GM04504 (cell line): Measurements from ENCODE around the gene PCDH19.
A peak's percentile ranks its signal among the peaks of the same experiment; 100 is the strongest.
"Not testable (repeated sequence)": the region's sequence is repeated elsewhere in the genome, so short reads cannot be mapped to it uniquely, and the experiment has no call there.

Experiments
- DNase-seq: peaks from one replicate; pipeline ENCODE4 v3.0.0-alpha.2; 2012; ENCODE audit warnings: low read depth

PCDH19 gene, protein sequence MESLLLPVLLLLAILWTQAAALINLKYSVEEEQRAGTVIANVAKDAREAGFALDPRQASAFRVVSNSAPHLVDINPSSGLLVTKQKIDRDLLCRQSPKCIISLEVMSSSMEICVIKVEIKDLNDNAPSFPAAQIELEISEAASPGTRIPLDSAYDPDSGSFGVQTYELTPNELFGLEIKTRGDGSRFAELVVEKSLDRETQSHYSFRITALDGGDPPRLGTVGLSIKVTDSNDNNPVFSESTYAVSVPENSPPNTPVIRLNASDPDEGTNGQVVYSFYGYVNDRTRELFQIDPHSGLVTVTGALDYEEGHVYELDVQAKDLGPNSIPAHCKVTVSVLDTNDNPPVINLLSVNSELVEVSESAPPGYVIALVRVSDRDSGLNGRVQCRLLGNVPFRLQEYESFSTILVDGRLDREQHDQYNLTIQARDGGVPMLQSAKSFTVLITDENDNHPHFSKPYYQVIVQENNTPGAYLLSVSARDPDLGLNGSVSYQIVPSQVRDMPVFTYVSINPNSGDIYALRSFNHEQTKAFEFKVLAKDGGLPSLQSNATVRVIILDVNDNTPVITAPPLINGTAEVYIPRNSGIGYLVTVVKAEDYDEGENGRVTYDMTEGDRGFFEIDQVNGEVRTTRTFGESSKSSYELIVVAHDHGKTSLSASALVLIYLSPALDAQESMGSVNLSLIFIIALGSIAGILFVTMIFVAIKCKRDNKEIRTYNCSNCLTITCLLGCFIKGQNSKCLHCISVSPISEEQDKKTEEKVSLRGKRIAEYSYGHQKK (N-terminal part only)

DNA sequence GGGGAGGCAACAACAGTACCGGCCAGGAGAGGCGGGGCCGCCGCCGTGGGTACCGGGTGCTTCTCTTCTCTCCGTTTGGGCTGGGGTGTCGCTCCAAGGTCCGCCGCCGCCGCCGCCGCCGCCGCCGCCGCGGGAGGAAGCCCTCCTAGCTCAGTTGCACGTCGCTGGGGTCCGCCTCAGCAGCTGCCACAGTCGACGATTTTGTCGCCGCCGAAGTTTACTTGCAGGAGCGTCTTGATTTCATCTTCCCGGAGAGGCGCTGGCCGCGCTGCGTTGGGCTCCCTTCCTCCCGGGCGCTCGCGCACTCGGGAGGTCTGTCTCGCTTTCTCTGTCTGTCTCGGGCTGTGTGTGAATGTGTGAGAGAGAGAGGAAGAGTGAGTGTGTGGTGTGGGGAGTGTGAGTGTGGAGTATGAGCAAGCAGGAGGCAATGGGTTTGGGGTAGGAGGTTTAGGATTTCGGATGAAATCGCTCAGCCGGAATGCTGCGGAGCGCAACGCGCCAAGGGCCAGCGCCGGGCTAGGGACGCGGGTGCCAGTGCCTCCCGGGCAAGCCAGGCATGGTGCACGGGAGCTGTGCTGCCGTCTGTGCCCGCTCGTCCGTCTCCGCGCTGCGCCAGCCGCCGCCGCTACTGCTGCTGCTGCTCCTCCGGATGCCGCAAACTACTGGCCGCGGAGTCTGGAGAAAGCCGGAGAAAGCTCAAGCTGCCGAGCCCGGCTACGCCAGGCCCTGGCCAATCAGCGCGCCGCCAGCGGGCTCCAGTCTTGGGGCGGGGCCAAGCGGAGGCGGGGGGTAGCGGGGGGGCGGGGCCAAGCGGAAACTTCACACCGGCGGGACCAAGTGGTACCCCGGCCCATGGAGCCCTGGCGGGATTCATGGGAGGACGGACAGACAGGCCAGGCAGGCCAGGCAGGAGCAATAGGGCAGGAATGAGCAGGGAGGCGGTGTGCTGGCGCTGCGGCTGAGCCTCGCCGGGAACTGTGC, at the start of gene PCDH19:
Gene PCDH19, minus strand, starts transcription at position 664 of the 981 bp plus-strand sequence. CDS start 1,676 bp downstream, outside the sequence.
- DNase-seq: peak; percentile 17

DNA sequence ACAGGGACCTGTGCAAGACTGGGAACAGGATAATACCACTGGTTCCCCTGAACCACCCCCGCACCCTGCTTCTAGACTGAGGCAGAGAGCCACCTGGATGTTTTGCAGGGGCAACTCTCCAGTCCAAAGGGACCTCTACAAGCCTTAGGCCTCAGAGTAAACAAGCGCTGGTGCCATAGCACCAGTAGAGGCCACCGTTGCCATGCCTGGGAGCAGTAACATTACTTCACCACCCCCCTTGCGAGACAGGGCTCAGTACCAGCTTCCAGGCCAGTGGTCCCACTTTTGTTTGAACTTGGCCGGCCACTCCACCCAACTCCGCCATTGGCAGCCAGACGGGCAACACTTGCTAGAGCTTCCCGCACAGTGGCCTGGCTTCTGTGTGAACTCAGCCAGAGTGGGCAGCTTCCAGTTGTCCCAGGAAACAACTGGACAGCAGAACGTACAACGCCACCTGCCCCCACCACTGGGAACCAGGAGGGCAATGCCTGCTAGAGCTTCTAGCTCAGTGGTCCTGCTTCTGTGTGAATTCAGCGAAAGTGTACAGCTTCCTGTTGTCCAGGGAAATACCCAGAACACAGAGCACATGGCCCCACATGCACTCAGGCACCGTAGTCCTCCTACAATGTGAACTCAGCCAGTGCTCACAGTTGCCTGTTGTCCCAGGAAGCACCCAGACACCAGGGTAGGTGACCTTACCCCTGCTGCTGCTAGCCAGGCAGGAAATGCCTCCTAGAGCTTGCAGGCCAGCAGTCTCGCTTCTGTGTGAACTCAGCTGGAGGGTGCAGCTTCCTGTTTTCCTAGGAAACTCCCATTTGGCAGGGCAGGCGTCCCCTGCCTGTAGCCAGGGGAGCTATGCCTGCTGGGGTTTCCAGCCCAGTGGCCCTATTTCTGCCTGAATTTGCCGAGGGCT, 39.9 kb upstream of the PCDH19 start:
- DNase-seq: no peak

DNA sequence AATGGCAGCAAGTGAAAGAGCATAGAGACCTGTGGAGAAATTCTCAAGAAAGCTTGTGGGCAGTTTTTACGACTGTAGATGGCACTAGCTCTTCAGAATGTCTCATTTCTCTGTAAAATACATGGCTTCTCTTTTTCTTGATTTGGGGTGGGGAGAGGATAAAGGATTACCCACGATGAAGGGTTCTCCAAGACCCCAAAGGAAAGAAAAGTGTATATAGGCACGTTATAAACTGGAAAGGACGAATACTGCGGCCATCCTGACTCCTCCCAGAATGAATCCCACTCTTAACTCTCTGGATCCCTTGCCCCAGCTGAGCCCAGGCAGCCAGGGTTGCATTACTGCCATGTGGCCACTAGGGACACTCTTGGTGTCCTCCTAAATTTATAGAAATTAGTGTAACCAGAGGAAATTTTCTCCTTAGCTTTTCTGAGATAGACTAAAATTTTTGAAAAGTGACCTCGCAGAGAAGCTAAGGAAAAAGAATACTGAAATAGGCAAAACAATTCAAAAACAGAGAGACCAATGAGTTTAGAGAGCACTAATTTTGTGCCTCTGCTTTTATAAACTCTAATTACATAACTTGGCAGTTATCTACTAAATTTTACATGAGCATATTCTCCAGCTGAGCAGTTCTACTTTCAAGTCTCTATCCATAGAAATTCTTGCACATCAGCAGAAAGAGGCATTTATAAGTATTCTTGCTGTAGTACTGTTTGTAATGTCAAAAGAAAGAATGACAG, 37.8 kb upstream of the PCDH19 start:
- DNase-seq: no peak

DNA sequence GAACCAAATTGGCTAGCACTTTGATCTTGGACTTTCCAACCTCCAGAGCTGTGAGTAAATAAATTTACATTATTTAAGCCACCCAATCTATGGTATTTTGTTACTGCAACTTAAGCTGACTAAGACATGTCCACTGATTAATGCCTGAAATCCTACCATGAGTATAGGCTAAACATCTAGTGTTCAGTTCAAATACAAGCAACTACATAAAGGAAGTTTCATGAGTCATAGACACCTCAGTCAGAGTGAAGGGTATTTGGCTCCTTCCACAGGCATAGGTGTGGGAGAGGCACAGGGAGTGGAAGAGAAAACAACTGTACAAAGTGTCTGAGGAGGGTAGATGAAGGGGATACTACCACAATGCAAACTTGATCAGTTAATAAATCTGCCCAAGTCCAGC, 35.5 kb upstream of the PCDH19 start:
- no peak for DNase-seq

DNA sequence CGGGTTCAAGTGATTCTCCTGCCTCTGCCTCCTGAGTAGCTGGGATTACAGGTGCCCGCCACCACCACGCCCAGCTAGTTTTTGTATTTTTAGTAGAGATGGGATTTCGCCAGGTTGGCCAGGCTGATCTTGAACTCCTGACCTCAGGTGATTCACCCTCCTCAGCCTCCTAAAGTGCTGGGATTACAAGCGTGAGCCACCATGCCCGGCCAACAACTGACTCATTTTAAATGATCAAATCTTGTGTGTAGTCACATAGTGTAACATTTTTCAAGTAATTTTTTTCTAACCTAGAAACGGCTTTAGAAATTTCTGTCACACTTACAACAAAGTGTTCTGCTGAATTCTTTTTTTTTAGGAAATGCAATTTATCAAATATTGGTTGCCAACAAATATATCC, 31.2 kb upstream of the PCDH19 start:
- DNase-seq: not testable (repeated sequence)

DNA sequence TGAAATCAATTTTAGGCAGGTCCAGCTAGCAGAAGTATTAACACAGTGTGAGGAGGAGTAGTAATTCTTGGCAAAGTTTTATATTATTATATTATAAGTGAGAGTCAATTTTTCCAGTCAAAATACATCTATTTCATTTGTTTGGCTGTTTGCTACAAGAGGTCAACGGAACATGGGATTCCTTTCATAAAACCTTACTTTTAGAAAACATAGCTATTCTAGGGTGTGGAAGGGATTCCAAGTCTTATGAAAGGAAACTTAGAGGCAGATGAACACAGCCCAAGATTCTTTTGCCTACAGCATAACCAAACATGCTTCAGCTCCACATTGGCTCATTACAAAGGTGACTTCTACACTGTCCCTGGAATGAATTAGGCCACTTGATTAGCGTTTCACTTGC, 29.9 kb upstream of the PCDH19 start:
- DNase-seq: no peak

DNA sequence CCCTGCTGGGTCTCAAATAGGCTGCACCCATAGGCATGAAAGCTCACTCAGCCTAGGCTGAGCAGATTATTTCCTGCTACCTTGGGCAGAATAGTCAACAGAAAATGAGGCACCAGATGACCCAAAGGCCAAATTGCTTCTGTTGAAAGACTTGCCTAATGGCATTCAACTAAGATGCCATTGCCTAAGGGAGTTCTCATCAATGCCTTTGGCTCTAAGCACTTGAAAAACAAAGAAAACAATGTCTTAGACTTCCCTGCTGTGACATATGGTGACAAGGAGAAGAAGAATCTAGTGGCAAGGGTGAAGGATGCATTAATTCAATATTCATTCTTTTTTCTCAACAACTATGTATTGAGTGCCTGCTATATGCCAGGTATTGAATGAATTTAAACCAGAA, 25.7 kb upstream of the PCDH19 start:
- no peak for DNase-seq

DNA sequence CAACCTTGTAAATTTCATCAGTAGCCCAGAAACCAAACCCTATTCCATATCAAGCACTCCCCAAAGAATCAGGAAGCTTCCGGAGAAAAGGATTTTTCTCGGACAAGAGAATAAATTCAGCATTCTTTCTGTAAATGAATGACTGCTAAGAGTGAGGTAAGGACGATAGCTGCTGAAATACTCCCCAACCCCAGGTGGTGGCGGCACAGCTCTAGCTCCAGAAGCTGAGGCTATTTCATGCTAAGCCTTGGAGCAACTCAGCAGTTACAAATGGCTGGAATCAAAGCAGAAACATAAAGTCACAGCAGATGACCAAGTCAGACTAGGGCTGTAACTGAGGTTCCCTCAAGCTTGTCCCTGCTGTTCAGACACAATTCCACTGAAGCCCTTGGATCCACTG, 13.9 kb upstream of the PCDH19 start:
- DNase-seq: no peak

DNA sequence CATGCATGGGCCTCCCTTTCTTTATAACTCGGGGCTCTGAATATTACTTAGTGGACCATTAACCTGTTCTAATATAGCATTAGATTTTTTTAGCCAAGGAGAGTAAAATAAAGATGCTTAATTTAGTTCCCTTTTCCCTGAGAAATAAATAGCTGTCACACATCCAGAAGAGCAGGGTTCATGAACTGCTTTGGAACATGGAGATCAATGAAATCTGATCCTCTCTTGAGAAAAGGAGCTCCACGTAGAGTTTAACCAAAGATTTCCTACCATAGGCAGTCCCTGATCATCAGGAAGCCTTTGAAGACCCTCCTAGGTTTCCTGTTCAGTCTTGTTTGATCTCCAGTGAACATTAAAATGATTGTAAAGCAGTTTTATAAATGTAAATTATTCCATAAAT, 8.5 kb upstream of the PCDH19 start:
- no peak for DNase-seq

DNA sequence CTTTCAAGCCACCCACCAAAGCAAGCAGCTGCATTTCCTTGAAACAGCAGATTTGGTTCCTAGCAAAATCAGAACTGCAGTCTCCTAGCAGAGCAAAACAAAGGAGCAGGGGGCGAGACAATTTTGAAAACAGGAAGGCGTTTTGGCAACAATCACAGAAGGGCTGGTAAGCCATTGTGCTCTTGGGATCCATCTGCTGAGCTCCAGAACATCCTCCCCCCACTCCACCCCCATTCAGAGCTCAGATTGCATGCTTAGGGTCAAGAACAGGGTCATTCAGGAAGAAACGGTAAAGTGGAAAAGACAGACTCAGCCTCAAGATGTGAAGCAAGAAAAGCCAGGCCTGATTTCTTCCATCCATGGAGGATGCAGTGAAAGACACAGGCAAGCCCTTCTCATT, 7.6 kb upstream of the PCDH19 start:
- no peak for DNase-seq

DNA sequence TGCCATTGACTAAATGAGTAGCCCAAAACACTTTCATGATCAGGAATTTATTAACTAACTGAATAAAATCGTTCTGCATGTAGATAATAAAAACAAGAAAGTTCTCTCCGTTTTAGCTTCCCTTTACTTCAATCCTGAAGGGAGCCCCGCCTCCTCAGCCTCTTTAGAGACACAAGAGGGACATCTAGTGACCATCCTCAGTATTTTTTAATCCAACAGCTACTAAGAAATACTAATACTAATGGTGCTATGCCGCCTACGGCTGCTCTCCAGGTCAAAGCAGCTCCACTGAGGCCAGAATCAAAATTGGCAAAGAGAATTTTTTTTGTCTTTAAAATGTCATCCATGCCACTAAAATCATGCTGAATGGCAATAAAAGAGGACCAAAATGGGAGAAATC, 3.2 kb upstream of the PCDH19 start:
- DNase-seq: peak; percentile 20

DNA sequence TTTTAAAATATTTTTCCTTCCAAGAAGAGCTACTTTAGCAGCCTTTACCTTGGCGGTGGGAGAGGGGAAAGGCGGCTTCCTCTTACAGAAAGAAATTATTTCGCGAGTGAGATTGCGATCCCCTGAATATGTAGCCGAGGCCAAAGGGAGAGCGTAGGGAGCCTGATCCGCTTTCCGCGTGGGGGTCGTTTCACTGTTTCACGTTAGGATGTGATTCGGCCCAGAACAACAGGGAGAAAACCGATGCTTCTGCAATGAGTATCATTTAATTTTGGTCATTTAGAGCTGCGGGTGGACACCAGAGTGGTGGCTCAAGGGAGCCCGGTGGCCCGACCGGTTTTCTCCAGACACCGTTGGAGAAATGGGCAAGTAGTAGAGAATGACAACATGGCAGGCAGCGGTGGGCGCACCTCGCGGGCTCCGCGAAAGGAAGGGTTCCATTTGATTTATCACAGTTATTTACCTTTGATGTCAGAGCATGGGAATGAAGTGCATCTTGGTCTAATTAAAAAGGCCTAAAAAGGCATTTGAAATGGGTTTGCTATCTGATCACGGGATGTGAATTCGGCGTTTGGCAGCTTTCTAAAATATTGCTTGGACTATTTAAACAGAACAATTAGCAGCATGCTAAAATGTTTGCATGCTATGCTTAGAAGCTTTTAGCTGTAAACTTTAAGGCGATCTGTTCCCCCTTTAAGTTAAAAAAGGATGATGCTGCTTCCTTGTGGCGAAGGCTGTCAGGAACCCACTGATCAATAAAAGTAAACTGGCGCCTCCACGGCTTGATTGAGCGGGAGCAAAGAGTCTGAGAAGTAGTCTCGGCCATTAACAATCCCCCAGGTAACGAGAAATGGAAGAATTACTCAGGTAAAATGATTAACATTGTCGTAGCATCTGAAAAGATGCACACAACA, 2.0 kb upstream of the PCDH19 start:
- no peak for DNase-seq

DNA sequence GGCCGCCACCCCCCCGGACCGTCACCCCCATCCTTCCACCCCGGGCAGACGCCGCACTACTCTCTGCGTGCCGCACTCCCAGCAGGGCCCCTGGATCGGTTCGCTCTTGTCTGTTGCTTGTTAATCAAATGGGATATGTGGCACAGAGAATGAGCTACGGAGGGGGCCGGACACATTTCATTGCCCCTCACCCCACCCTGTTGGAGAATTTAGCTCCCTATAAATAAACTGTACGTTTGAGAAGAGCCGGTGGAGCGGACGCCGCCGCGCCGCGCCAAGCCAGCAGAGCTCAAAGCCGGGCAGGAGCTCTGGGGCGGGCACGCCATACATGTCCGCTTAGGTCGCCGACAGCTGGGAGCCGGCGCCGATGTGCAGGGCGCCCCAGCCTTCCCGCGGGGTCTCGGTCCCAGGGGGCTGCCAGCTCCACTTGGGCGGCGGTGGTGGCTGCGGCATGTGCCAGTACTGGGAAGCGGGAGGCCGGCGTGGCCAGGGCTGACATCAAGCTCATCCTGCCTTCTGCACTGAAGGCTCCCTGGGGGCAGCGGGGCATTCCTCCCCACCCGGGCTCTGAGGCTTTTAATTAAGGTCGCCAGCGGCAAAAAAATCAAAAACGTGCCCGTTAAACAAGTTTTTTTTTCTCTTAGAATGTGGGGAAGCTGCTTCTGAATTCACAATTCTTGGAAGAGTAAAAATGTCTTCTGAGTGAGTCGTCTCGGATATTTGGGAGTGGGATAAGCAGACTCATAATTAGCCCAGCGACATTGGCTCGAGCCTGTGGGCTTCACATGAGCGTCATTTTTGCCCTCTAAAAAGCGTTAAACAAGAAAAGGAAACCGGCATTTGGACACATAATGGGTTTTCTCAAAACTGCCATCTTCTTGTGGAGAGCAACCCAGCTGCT, 1.1 kb upstream of the PCDH19 start:
- no peak for DNase-seq

DNA sequence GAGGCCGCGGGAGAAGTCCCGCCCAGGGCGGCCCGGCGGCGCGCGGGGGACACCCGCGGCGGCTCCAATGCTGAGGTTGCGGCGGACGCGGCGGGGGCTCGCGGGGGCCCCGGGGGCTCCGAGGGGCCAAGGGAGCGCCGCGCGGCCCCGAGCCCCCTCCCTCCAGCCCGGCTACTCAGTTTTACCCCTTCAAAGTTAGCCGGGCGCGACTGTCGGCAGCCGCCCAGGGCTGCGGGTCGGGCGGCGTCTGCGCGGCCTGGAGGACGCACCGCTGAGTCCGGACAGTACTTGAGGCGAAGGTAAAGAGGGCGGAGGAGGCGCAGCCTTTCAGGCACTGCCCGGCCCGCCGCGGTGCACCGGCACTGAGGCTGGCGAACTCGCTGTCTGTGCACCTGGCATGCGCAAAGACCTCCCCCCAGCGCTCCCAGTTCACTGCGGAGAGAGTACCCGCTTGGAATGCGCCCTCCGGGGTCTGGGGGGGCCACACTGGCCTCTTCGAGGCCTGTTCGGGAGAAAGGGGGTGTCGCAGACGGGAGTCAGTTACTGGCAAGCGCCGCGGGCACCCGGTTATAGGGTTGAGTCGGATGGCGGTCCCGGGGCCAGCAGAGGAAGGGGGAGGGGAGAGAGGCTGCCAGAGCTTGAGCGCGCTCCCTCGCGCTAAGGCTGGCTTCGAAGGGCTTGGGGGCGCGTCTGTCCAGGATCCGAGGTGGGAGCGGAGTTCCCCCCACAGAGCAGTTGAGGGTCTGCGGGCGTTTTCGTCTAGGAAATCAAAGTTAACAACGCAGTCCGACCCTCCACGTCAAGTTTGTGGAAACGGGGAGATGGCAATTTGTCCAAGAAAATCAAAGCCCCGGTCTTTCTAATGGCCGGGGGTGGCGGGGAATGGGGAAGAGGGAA, 1.1 kb downstream of the PCDH19 start:
- no peak for DNase-seq

DNA sequence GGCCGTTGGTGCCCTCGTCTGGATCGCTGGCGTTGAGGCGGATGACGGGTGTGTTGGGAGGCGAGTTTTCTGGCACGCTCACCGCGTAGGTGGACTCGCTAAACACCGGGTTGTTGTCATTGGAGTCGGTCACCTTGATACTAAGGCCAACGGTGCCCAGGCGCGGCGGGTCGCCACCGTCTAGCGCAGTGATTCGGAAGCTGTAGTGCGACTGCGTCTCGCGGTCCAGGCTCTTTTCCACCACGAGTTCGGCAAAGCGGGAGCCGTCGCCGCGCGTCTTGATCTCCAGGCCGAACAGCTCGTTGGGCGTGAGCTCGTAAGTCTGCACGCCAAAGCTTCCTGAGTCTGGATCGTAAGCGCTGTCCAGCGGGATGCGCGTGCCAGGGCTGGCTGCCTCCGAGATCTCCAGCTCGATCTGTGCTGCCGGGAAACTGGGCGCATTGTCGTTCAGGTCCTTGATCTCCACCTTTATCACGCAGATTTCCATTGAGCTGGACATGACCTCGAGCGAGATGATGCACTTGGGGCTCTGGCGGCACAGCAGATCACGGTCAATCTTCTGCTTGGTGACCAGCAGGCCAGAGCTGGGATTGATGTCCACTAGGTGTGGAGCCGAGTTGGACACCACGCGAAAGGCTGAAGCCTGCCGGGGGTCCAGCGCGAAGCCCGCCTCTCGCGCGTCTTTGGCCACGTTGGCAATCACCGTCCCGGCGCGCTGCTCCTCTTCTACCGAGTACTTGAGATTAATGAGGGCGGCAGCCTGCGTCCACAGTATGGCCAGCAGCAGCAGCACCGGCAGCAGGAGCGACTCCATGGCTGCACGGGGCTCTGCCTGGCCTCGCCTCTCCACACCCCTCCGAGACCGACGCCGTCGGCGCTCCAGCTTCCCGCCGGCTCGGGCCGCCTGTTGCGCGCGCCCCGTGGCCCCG, 2.0 kb downstream of the PCDH19 start:
- no peak for DNase-seq

DNA sequence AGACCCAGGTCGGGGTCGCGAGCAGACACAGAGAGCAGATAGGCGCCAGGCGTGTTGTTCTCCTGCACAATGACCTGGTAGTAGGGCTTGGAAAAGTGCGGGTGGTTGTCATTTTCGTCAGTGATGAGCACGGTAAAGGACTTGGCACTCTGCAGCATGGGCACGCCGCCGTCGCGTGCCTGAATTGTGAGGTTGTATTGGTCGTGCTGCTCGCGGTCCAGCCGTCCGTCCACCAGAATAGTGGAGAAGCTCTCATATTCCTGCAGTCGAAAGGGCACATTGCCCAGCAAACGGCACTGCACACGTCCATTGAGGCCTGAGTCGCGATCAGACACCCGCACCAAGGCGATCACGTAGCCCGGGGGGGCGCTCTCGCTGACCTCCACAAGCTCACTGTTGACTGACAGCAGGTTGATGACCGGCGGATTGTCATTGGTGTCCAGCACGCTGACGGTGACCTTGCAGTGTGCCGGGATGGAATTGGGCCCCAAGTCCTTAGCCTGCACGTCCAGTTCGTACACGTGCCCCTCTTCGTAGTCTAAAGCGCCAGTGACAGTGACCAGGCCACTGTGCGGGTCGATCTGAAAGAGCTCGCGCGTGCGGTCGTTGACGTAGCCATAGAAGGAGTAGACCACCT, 2.8 kb downstream of the PCDH19 start:
- no peak for DNase-seq
